ENCODE results near the gene MS4A10.
"Not testable (repeated sequence)": the region's sequence is repeated elsewhere in the genome, so short reads cannot be mapped to it uniquely, and the experiment has no call there.

Gene MS4A10

DNA sequence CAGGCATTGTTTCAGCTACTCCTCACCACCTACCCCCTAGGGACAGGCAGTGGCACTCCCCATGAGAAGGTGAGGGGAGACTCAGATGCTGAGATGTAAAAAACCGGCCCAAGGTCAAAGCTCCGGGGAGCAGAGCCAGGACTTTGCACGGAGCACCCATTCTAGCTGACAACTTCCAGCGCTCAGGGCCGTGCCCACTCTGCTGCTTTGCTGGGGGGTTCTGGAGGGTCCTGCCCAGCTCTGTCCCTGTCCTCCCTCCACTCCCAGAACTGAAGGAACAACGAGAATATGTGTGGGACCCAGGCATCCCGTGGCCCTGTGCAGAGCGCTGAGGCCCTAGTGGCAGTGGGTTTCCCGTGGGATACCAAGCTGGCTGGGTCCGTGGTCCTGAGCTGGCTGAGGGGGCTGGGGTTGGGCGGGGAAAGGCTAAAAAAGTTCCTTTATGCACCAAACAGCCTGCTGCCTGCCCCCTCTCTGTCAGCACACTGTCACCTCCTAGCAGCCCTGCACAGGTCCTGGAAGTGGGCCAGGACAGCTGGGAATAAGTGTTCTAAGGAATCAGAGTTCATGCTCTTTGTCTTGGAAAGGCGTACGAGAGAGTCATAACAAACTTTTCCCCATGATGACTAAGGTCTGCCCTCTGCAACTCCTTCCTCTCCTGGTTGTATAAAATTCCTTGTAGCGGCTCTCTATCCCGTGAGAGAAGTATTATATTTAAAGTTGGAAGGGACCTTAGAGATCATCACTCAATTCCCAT lies 1.9 kb downstream of the MS4A10 start:
- no peak for DNase-seq (ENCODE audit: low spot score)

DNA sequence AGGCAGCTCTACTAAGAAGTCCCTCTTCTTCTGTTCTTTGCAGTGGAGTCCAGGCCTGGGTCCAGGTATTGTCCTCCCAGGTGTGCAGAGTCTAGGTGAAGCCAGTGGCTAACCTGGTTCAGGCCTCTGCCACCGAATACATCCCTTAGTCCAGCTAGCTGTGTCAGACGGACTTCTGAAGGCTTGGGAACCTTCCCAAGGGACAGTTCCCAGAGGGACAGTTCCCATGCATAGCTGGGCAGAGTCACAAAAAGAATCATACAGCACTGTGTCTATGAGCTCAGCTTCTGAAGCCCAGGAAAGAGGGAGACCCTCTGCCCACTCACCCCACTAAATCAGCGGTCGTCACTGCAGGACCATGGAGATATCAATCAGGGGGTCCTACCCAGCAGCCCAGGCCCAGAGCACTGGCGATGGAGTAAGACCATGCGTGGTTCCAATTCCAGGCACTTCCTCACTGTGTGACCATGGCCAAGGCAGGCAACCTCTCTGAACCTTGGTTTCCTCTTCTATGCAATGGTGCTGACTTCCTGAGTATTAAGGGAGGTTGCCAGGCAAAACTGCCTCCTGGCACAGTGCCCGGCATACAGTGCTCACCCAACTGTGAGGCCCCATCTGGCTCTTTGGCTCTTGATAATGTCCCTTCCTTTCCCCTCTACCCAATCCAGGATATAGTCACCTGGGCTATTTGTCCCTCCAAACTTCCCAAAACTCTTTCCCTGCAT lies 3.4 kb downstream of the MS4A10 start:
- DNase-seq (ENCODE audit: low spot score) = no peak

DNA sequence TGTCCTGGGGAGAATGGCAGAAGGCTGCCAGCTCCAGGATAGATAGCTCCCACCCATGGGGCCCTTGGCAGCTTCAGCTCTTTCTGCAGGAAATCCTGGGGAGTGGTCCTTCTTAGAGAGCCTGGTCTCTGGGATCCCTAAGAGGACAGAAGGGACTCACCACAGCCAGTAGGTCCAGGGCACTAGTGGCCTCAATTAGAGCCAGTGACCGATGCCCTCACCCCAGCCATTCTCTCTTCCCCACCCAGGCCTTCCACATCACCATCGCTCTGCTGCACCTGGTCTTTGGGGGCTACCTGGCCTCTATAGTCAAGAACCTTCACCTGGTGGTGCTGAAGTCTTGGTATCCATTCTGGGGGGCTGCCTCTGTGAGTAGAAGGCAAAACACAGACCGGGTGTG lies 5.6 kb downstream of the MS4A10 start:
- no peak for DNase-seq (ENCODE audit: low spot score)

DNA sequence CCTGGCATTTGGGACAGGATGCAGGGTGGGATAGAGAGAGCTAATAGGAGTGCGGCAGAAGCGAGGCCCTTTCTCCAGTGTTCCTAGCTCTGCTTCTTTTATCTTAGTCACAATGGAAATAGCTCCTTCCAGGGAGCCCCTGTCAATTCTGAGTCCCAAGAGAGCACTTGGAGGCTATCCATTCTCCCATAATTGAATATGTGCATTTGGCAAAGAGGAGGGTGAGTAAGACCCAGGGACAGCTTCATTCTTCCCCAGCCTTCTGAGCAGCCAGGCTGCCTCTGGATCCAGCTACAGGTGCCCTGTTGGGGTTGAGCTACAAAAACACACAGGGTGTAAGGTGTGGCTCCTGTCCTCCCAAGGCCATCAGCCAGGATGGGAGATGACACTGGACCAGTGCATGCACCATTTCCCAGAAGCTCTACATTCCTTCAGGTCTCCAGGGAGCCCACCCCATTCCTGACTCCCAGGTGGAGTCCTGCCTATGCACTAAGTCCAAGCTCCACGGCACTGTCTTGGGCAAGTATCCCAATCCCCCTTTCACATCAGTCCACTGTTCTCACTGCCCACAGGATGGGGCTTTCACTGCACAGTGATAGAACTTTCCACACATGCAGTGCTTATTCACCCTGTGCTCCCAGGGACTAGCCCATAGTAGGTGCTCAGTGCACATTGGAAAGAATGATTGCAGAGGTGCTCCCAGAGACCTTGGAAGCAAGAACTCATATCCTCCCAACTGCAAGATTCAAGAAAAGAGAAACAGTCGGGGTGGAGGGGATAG lies 6.2 kb downstream of the MS4A10 start:
- DNase-seq (ENCODE audit: low spot score) = no peak

DNA sequence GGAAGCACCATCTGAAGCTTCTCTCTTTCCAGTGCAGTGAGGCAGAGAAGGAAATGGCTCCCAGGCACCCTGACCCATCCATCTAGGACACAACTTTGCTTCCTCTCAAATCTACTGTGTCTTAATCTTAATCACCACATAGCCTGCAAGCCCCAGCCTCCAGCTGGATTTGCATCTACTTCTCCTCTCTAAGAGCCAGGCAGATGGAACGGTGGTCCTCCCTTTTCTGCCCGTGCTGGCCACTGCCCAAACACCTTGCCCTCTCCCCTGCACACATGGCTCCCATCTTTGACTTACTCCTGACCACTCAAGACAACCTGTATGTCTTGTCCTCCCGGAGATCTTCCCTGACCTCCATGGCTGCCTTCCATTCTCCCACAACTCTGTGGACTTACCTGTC lies 7.4 kb downstream of the MS4A10 start:
- no peak for DNase-seq (ENCODE audit: low spot score)

DNA sequence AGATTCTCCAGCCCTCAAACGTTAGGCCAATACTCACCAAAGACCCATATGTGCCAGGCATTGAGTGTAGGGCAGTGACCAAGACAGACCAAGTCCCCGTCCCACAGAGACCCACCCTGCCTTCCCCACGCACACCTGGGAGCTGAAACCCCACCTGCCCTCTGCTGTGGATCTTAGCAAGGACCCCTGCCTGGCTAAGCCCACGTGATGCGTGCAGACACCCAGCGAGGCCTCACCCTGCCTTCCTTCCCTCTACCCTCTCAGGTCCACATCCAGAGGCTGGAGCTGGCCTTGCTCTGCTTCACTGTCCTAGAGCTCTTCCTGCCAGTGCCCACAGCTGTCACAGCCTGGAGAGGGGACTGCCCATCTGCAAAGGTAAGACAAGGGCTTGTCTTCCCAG lies 10.2 kb downstream of the MS4A10 start:
- no peak for DNase-seq (ENCODE audit: low spot score)

DNA sequence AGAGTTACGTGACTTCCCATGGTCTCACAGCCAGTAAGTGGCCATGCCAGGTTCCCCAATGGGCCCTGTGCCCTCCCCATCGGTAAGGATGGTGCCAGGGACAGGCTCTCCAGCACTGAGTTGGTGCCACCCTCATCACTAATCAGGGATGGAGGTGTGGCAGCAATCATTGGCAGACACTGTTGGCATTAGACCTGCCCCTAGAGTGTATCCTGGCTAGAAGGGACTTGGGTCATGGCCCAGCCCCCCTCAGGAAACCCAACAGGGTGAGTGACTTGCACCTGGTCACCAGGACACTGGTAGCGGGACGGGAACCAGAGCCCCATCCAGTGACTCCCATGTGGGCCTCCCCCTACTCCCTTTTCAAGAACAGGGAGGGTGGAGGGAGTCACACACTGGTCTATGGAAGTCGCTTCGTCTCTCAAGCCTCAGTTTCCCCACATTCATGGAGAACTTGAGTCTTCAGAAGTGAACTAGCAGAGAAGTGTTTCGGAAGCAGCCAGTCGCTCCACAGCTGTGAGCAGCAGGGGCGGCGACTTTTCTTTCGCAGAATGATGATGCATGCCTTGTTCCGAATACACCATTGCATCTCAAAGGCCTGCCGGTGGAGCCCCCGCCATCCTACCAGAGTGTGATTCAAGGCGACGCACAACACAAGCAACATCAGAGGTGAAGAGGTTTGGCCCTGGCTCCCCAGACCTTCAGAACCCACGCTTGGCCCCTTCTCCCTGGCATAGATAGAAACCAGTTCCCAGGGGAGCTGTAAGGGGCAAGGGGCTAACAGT lies 12.9 kb downstream of the MS4A10 start:
- DNase-seq (ENCODE audit: low spot score) = no peak

DNA sequence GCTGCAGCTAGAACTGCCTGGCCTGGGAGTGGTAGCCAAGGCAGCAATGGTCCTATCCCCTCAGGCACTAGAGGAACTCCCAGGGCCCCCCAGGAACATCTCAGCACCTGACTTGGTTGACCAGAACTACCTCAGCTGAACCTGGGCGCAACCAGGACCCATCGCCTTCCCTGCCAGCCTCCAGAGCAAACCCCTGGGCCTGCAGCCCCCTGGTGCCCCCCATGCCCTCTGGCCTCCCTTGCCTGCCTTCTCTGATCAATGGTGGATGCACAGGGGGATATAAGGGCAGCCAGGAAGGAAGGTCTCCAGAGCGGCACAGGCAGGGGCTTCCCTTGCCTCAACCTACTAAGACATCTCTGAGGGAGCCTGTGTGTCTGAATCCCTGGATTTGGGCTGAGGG lies 13.5 kb downstream of the MS4A10 start:
- DNase-seq (ENCODE audit: low spot score) = no peak

DNA sequence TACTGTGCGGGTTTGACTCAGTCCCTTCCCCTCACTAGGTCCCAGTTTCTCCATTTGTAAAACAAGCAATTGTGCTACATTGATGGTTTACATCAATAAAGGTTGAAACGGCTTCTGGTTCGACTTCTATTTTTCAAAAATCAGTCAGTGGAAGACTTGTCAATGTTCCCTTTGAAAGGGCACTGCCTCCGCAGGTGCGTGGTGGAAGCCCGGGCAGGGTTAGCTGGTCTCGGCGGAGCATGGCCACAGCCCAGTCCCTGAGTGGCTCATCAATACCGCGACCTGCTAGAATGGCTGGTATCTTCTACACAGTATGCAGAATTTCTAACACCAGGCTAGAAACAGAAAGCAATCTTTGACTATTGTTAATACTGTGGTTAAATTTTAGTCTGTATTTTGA lies 16.1 kb downstream of the MS4A10 start:
- DNase-seq (ENCODE audit: low spot score) = no peak

DNA sequence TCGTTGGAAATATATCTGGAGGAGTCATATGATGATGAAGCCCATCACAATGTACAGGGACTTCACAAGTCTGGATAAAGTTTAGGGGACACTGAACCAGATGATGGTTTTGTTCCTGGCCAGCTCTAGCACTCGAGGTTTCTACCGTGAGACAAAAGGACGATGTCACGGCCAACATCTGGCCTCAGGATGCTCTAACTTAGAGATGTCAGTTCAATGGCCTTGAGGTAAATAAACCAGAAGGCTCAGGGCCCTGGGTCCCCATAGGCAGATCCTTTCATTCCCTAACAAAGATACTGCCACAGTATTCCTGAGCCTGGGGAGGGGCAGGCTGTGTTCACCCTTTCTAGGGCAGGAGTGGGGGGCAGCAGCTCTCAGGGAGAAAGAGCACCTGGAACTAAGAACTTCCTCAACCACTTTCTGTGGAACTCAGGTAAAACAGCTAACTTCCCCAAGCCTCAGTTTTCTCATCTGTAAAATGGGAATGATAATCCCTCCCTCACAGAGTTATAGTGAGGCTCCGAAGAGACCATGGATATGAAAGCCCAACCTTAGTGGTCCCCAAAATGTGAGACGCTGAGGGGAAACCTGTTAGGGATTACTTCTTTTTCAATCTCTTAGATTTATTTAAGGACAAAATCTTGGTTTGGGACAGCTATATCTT lies 18.3 kb downstream of the MS4A10 start:
- no peak for DNase-seq (ENCODE audit: low spot score)

DNA sequence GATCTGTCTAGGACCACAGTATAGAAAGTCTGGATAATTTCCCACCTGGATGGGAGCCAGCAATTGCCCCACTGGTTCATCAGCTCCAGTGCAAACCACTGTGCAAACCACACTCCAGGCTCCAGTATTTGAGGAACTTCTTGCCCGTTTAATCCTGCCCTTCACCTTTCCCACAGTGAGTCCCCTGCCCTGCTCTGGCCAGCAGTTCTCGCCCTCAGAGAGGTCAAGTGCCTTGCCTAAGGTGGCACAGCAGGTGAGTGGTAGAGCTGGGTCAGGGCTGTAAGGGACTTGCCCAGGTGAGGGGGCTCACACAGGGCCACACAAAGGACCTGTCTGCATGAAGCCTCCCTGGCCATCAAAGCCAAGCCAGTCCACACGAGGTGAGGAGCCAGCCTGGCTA lies 24.1 kb downstream of the MS4A10 start:
- DNase-seq (ENCODE audit: low spot score) = no peak

DNA sequence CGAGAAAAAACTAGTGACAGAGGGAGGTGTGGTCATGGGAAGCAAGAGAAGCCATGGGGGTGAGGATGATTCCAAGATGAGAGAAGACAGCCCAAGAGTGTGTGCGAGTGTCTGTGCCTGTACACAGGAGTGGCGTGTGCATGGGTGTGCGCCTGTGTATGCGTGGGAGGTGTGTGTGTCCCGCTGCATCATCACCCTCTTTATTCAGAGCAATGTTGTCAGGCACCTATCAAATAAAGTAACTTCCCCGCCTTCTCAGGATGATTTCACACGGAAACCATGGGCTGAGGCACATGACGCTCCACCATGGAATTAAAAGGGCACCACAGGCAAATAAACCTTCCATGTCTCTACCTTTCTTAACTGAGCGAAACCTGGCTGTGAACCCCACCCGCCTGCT lies 24.6 kb downstream of the MS4A10 start:
- no peak for DNase-seq (ENCODE audit: low spot score)

DNA sequence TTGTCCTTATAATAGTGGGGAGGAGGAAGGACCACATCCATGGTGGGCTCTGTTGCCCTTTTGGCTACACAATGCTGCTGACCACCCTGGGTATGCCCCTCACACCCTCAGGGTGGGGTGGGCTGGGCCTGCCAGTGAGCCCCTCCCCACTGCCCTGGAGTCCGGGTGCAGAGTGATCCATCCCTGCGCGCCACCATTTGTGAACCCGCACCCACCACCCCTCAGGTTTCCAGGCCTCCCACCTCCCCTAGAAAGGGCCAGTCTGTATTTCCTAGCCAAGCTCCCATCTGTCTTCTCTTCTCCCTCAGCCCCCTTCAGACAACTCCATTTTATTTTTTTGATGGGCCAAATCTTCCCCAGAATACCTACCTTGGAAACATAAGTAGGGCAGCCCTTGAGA lies 25.0 kb downstream of the MS4A10 start:
- DNase-seq (ENCODE audit: low spot score) = no peak

DNA sequence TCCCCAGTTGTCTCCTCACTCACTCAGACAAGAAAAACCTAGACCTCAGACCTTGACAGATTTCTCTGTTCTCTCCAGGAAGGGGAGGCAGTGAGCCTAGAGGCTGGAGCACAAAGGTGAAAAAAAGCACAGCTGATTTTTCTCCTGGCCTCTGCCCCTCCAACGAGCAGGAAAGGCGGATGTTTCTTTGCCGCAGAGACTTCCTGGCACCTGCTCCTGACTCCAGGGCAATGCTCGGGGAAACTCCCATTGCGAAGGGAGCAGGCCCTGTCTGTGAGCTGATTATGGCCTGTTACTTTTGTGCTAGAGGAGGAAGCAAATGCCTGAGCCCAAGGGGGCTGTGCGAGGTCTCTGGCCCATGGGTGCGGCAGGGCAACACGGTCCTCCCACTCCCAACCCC lies 25.4 kb downstream of the MS4A10 start:
- DNase-seq (ENCODE audit: low spot score) = no peak

DNA sequence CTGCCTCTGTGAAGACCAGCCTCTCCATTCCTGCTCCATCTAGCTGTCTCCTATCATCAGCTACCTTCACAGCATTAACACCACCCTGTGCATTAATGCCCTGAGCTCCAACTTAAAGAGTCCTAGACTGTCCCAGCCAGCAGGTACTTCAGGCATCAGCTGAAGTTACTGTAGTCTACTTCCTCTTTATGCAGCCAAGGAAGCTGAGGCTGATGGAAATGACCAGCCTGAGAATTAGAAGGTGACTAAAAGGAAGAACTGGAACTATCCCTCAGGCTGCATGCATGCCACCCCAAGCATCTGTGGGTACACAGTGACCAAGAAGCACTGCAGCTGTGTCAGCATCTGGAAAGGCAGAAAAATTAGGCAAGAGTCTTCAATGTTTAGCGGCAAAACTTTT lies 28.2 kb downstream of the MS4A10 start:
- no peak for DNase-seq (ENCODE audit: low spot score)

DNA sequence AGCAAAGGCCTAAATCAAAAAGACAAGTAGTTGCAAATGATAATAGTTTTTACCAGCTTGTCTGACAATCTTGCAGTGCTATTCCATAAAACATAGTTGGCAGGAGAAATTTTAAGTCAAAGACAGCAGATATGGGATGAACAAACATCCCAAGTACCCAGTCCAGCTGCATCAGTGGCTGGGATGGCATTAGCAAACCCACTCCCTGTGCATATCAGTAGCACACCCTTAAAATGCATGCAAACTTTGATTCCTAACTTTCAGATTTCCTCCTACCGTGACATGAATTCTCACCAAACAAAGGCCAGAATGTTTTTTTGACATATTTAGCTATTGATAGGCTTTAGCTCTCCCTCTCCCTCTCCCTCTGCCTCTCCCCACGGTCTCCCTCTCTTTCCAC lies 29.0 kb downstream of the MS4A10 start:
- no peak for DNase-seq (ENCODE audit: low spot score)

DNA sequence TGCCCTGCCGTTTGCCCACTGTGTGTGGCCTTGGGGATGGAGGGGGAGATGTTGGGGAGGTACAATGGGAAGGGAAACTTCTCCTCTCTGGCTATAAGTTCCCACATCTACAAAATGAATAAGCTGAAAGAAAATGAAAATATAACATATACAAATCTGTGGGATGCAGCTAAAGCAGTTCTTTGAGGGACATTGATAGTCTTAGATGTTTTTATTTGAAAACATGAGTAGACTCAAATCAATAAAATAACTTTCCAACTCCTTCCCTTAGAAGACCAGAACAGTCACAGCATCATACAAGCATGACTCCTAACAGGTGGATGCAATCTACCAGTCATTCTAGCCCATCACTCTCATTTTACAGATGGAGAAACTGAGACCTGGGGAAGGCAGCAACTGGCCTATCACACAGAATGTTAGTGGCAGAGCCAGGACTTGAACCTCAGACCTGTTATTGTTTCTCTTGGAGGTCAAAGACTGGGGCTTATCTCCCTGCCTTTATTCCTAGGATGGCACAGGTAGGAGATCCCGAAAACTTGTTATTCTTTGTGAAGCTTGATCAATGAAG lies 31.5 kb downstream of the MS4A10 start:
- no peak for DNase-seq (ENCODE audit: low spot score)

DNA sequence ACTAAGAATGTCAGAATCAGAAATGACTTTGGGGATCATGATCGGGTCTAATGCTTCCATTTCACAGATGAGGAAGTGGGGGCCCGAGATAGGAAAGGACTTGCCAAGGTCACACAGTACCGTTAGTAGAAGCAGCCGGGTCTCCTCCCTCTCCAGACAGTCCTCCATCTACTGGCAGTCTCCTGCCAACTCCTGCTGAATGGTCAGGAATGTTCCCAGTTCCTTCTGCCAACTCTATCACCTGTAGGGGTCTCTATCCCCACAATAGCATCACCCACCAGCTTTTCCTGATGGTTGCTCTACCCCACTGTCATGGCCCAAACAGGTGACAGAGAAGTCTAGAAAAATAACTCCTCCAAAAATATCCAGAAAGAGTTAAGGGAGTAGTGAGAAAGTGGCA lies 32.9 kb downstream of the MS4A10 start:
- DNase-seq (ENCODE audit: low spot score) = no peak

DNA sequence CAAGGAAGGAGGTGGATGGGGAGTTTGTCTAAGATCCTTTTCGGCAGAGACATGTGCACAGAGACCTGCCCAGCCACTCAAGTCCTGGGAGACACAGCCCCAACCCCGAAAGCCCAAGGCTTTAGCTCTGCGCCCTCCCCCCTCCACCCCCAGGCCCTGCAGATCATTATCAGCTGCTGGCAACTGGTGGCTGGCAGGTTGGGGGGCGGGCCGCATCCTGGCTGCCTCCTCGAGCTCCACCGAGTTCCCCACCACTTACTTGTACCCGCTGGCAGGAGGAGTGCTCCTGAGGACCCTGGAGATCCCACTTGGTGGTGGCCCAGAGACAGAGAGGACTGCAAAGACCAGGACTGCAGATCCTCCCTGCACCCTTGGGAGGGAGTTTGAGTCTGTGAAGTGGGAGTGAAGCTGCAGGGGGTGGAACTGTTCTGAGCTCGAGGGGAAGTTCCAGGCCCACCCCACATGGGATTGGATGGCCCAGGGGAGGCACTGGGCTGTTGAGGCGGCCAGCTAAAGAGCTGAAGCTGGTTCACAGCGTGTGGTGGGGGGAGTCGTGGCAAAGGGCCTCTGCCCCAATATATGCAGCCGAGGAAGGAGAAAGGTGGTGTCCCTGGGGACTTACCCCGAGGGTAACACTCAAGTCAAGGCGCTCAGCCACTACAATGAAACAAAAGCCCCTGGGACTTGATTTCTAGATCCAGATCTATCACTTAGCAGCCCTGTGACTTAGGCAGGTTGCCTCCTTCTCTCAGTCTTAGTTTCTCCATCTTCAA lies 36.9 kb downstream of the MS4A10 start:
- no peak for DNase-seq (ENCODE audit: low spot score)

DNA sequence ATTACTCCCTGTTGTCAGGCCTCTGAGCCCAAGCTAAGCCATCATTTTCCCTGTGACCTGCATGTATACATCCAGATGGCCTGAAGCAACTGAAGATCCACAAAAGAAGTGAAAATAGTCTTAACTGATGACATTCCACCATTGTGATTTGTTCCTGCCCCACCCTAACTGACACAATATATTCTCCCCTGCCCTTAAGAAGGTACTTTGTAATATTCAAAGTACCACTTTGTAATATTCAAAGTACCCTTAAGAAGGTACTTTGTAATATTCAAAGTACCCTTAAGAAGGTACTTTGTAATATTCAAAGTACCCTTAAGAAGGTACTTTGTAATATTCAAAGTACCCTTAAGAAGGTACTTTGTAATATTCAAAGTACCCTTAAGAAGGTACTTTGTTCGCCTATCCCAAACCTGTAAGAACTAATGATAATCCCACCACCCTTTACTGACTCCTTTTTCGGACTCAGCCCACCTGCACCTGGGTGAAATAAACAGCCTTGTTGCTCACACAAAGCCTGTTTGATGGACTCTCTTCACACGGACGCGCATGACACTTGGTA lies 38.7 kb downstream of the MS4A10 start:
- DNase-seq (ENCODE audit: low spot score) = not testable (repeated sequence)
